ENCODE results near the gene INTS3.

GRCh38 chr1:153801028-153801625 lies 73.3 kb downstream of the INTS3 start:
- no peak for TF ChIP-seq POLR2A (conservative IDR thresholded peaks at IDR 0.05)
- no peak for TF ChIP-seq EZH2 (IDR thresholded peaks at IDR 0.05; ENCODE audit: borderline replicate concordance, low read depth, low read length)
- TF ChIP-seq KLF10 (CRISPR knock-in tag; IDR thresholded peaks at IDR 0.05) = no peak
- TF ChIP-seq ETV6 (IDR thresholded peaks at IDR 0.05; ENCODE audit: borderline replicate concordance in 1 of 2, low read depth in 2 of 2, low read length in 1 of 2) = no peak
- TF ChIP-seq ETV6 (CRISPR knock-in tag; IDR thresholded peaks at IDR 0.05; ENCODE audit: borderline replicate concordance) = no peak

Data from K562 (cell line).